Stimulated activated CD8-positive, alpha-beta memory T cell treated with anti-CD3 and anti-CD28 coated beads, Interleukin-2, amount 100 ng/mL, for 48 hours (primary cell): ENCODE measurements around the gene KASH5.
"Not testable (repeated sequence)": the region's sequence is repeated elsewhere in the genome, so short reads cannot be mapped to it uniquely, and the experiment has no call there.

Experiments
- DNase-seq, 2 donors: peaks; one replicate each; pipeline ENCODE4 v3.0.0-alpha.2; 2020; ENCODE audit warnings: low read depth in 2 of 2

The KASH5 gene

DNA sequence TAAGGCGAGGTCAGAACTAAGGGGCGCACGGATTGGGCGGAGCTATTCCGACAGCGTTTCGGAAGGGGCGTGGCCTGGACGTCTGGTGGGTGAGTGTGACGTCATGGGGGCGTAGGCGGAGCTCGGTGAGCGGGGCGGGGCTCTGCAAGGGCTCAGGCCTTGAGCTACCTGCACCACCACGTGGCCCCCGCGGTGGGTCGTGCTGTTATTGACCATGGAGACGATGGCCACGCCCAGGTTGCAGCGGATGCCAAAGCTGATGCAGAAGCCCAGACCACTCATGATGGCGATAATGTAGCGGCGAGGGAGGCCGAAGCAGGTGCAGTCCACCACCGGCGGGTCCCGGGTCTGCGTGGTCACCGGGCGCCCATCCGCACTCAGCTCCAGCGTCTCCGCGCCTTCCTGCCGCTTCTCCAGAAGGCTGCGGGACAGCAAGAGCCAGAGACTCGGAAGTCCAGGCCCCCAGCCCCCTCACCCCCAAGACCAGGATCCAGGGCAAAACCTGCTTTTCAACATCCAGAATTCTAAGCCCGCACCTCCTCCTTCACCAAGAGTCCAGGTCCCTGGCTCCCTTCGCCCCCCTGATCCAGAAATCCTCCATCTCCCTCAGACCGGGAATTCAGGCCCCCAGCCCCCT, 48.5 kb downstream of the KASH5 start:
- DNase-seq, result peak; percentile 57 to 75

DNA sequence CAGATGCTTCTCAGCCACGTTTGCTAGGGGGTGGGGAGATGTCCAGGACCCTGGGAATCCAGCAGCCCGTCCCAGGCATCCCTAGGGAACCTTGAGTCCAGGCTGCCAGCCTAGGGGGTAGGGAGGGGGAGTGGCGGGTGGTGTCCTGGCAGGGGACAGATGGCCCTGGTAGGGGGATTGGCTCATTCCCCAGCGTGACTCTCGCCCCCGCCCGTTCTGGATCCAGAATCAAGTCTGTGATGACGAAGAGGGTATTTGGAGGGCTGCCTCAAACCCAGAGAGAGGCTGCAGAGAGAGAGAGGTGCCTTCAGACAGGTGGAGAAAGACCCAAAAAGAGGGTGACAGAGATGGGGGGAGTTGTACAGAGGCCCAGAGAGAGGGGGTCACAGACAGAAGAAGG, 49.2 kb downstream of the KASH5 start:
- DNase-seq, result no peak

DNA sequence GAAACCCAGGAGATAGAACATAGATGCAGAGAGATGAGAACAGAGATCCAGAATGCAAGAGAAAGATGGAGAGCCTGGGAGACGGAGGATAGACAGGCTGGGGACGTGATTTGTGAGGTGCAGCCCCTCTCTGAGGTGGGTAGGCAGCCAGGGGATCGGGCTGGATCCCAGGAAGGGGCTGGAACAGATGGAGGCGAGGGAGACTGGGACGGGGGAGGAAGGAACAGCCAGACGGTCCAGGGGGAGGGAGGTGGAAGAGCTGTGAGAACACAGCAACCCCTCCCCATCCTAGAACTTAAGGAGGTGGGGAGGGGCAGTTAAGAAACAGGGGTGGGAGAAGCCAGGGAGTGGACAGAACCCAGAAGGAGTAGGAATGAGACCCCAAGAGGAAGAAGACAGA, 50.2 kb downstream of the KASH5 start:
- no peak for DNase-seq

DNA sequence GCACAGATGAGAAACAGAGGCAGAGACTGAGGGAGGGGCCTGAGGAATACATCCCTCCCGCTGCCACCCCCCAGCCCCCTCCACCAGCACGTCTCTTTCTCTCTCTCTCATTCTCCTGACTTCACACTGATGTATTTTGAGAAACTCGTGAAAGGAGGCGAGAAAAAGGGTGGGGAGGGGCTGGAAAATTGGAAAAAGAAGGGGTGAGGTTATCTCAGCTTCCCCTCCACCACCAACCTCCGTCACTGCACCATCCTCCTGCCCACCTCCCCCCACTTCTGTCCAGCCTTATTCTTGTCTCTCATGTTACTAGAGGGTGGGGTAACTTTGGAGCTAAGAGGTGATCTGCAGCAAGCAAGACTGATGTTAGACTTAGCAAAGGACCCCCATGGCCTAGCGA, 51.8 kb downstream of the KASH5 start:
- DNase-seq, result no peak

DNA sequence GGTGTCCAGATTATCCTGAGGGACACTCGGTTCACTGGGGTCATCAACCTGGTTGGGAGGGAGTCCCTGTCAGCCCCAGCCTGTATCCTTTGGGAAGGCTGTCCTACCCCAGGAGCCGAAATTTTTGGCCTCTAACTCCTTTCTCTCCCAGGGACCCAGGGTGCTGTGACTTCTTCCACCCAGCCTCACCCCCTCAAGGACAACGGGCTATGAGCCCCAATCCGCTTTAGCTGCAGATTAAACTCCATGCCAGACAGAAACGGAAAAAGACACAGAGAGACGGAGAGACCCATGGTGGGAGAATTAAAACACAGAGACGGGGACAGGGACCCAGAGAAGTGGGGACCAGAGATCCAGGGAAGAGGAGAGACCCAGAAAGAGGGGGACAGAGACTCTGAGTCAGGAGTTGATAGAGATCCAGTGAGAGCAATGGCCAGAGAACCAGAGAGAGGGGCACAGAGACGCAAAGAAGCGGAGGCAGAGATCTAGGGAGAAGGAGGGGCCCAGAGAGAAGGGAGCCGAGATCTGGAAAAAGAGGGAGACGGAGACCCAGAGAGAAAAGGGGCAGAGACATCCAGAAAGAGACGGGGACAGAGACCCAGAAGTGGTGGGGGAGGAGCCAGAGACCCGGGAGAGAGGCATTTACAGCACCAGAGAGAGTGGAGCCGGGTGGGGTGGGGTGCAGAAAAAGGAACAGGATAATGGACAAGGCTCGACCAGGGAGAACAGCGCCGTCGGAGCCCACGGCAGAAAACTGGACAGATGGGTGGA, 52.6 kb downstream of the KASH5 start:
- no peak for DNase-seq

DNA sequence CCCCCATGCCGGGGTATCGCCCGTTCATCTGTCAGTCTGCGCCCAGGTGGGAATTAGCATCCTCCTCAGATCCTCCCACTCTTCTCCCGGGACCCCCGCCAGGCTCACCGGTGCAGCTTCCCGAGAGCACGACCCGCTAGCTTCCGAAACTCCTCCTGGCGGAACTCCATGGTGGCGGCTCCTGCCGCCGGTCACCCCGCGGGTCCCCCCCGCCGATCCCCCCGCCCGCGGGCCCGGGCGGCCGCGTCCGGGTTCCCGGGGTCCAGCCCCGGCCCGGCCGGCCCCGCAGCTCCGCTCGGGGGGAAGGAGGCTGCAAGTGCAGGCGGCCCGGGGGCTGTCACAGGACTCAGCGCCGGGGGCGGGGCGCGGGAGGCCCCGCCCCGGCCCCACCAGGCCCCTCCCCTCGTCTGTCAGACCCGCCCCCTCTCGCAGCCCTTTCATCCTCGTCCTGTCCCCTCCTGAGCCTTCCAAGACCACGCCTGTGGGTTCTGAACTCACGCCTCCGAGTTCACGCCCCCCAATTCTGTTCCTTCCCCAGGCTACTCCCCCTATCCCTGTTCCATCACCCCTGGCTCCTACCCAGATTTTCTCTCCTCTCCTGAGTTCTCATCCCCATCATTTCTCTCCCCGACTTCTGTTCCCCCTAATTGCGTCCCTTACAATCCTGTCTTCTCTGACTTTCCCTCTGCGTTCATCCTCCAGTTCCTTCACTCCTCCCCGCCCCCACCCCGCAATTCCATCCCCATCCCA, 53.3 kb downstream of the KASH5 start, which contains the start of gene SLC17A7:
Gene SLC17A7, minus strand, starts transcription at position 318 of the 750 bp plus-strand sequence. Its CDS starts 148 bp downstream, at position 170.
- peak in 1 of 2 donors; percentile 50 for DNase-seq

DNA sequence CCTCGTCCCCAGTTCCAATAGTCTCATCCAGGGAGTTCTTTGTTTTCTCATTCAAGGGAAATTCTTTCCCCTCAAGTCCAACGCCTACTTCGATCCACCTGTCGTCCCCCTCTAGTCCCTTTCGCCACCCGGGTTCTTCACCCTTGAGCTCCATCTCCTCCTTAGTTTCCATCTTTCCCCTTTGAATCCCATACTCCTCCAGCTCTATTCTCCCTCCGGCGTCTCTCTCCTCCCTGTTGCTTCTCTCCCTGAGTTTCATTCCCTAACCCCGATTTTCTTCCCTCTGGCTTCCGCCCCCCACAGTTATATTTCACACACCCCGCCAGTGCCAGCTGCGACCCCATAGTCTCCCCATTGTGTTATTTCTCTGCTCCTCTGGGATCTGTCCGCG, 53.9 kb downstream of the KASH5 start:
- no peak for DNase-seq

DNA sequence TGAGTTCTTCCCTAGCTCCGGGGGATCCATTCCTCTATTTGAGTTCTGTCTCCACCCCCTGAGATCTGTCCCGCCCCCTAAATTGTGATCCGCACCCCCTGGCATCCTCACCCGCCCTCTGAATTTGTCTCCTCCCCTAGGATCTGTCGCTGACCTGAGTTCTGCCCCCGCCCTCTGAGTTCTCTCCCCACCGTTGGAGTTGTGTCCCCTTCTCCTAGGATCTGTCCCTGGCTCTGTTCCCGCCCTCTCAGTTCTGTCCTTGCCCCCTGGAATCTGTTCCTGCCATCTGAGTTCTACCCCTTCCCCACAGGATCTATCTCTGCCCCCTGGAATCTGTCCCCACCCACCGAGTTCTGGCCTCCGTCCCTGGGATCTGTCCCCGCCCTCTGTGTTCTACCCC, 54.3 kb downstream of the KASH5 start:
- no peak for DNase-seq

DNA sequence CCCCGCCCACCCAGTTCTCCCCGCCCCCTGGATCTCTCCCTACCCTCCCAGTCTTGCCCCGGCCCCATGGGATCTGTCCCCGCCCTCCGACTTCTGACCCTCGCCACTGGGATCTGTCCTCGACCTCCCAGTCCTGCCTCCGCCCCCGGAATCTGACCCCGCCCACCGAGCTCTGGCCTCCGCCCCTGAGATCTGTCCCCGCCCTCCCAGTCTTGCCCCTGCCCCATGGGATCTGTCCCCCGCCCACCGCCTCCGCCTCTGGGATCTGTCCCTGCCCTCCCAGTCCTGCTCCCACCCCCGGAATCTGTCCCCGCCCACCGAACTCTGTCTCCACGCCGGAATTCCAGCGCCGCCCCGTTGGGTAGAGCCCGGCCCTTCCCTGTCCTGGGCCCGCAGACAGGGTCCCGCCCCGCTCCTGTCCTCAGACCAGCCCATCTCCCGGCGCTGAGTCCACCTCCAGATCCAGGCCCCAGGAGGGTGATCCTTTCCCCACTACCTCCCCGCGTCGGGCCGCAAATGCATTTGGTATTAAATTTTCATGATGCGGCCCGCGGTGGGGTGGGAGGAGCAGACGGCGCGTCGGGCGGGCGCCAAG, 54.8 kb downstream of the KASH5 start:
- peak; percentile 50 to 71 for DNase-seq

DNA sequence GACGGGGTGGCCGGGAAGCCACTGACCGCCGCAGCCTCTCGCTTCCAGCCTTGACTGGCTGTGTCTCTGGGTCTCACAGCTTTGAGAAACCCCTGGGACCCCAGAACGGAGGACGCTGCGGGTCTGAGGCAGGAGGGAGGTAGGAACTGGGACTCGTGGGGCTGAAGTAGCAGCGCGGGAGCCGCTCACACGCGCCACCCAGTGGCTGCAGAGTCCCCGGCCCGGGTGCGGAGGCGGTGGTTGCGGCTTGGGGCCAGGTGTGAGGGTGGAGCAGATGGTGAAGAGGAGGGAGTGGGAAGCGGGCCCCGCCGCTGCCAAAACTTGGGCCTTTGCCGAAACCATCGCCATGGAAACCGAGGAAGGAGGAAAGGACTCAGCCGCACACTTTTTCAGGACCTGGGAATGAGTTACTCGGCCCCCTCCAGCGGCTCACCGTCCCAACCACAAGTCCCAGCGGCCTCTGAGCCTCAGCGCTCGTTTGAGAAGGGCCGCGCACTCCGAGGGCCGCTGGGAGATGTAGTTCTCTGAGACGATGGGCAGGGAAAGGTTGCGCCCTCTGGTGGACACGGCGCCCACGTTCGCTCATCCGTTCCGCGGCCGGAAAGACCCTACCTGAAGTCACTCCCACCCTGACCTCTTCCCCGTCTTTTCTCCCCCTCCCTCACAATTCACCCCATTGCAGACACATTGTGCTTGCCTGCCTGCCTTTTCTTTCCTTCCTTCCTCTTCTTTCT, 55.5 kb downstream of the KASH5 start:
- peak; percentile 91 for DNase-seq

DNA sequence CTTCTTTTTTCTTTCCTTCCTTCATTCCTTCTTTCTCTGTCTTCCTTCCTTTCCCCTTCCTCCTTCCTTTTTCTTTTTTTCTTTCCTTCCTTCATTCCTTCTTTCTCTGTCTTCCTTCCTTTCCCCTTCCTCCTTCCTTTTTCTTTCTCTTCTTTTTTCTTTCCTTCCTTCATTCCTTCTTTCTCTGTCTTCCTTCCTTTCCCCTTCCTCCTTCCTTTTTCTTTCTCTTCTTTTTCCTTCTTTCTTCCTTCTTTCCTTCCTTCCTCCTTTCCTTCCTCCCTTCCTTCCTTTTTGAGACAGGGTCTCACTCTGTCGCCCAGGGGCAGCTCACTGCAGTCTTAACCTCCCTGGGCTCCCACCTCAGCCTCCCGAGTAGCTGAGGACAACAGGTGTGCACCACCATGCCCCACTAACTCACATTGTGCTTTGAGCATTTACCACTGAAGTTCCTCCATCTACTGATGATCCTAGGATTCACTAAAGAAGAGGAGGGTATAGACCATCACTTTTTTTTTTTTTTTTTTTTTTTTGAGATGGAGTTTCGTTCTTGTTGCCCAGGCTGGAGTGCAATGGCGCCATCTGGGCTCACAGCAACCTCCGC, 56.2 kb downstream of the KASH5 start:
- not testable (repeated sequence) for DNase-seq

DNA sequence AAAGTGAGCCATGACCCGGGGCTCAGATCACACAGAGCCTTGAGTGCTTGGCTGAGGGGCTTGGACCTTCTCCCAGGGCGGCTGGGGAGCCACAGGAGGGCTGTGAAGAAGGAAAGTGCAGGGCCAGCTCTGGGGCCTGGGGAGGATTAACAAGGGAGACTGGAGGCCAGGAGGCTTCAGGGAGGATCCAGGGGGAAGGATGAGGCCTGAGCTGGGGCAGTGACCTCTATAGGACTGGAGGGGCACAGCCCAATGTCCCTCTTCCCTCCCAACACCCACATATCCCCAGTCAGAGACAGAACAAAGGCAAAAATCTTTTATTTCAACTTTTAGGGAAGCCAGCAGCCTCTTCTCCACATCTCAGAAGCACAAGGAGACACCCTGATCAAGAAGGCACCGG, 57.9 kb downstream of the KASH5 start:
- DNase-seq, result no peak

DNA sequence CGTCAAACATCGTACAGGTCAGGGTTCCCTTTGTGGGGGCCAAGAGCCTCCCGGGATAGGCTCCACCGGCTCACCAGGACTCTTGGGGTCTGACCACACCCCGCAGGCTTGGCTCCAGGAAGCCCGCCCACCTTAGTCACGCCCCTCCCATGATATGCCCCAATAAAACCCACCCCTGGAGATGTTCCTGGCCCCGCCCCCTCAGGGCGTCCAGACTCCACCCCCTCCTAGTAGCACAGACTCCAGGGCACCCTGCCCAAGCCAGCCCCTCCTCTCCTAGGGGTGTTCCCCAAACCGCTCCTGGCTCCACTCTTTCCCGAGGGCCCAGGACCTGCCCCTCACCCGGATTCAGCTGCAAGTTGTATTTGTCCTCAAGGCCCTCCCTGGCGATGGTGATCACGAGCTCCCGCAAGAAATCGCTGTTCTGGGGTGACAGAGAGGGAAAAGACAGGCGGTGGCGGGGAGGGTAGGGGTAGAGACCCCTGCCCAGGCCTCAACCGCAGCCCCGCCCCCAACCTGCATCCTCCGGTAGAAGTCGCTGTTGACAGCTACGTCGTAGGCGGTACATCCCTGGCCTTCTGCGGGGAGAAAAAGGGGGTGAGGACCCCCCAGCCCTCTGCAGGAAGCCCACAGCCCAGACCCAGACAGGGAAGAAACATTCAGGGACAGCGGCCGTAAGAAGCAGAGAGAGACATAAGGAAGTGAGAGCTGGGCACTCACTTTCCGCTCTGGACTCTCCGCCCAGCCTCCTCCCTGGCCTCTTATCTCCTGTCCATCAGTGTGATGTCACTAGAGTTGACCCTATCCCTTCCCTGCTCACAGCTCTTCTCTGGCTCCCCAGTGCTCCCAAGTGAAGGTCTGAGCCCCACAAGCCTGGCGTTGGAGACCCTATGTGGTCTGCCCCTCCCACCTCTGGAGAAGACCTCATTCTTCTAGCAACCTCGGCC, 59.7 kb downstream of the KASH5 start:
- peak in 1 of 2 donors; percentile 48 for DNase-seq

DNA sequence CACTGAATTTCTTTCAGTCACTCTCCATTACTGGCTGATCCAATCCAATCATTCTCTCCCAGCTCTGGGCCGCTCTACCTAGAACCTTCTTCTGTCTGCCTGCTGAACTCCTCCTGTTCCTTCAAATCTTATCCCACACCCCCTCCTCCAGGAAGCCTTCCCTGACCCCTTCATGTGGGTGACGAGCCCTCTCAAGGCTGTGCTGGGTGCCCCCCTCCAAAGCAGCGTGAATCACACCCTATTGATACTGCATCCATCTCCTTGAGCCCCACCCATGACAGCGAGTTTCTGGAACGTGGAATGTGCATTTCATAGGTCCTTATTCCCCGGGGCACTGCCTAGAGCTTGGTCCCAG, 60.4 kb downstream of the KASH5 start:
- DNase-seq, result no peak

DNA sequence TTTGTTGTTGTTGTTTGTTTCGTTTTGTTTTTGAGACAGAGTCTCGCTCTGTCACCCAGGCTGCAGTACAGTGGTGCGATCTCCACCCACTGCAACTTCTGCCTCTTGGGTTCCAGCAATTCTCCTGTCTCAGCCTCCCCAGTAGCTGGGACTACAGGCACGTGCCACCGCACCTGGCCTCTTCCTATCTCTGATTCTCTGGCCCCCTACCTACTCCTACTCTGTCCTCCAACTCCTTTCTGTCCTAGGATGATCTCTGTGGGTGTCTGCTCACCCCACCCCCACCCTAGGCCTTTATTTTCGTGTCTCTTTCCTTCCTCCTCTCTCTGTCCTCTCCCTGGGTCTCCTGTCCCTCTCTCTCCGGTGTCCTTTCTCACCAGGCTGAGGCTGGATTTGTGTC, 62.4 kb downstream of the KASH5 start:
- no peak for DNase-seq

DNA sequence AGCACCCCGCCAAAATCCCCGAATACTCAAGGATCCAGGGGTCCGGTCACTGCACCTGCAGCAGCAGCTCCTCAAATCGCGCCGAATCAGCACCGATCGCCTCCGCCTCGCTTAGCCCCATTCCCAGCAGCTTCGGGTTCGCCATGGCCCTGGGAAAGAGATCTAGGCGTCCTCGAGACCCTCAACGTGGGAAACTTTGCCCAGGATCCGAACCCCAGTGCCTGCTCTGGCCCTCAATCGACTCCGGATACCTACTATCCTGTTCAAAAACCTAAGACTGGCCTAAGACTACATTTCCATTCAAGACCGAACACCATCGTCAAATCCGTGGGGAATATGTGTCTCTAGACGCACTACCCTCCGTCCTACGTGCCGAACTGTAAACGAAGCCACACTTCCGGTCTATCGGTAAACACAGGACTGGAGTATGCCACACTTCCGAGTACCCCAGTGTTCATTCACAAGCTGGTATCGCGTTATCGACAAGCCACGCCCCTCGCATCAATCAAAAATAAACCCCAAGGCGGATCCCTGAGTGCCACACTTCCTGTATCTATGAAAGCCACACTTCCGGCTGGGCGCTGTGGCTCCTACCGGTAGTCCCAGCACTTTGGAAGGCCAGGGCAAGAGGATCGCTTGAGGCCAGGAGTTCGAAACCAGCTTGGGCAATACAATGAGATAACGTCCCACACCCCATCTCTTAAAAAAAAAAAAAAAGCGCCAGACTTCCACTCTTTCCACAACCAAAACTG, 63.6 kb downstream of the KASH5 start, which contains the start of gene PIH1D1:
Gene PIH1D1, minus strand, starts transcription at position 385 of the 752 bp plus-strand sequence. Its CDS starts 240 bp downstream, at position 145.
- DNase-seq, result peak; percentile 86 to 92

DNA sequence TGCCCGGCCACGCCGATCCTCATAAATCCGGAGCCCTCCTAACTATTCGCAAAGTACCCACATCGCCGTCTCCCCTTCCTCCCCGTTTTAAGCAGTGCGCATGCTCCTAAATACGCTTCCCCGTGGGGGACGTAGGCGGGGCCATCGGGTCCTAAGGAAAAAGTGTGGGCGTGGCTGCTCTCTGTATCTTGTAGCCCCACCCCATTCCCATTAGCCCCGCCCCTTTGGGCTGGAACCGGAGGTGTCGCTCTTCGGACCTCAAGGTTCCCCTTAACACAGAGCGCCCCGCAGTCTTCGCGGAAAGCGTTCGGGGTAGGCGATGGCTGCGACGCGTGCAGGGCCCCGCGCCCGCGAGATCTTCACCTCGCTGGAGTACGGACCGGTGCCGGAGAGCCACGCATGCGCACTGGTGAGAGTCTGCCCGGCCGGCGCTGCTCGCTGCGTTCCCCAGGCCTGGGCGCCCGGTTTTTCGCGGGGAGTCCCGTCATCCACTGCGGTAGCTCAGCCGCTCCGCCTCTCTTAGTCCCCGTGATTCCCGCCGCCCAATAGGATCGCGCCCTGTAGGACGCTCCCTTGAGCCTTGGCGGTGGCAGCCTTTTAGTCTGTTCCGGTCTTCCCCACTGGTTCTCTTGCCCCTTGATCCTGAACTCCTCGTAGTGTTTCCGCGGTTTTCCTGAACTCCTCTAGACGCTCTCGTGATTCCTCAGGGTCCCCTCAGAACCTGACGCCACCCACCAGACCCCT, 65.1 kb downstream of the KASH5 start, which contains the start of gene ALDH16A1:
Gene ALDH16A1, plus strand, starts transcription at position 213 of the 744 bp plus-strand sequence. Its CDS starts 107 bp downstream, at position 320.
- DNase-seq, result peak; percentile 96

DNA sequence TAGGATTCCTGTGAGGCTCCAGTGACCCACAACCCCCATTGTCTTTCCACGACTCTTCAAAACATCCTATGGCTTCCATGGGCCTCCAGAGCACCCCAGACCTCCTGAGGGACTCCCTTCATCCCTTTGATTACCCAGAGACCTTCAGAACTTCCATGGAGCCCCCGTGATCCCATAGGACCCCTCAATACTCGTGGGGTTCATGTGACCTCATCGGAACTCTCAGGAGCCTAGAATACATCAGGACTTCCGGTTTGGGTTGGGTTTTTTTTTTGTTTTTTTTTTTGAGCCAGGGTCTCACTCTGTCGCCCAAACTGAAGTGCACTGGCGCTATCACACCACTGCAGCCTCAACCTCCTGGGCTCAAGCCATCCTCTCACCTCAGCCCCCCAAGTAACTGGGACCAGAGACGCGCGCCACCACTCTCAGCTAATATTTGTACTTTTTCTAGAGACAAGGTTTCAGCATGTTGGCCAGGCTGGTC, 65.8 kb downstream of the KASH5 start:
- DNase-seq, result no peak
